ENCODE measurements around the gene TPRX2.
"Not testable (repeated sequence)": the region's sequence is repeated elsewhere in the genome, so short reads cannot be mapped to it uniquely, and the experiment has no call there.

Gene TPRX2, protein sequence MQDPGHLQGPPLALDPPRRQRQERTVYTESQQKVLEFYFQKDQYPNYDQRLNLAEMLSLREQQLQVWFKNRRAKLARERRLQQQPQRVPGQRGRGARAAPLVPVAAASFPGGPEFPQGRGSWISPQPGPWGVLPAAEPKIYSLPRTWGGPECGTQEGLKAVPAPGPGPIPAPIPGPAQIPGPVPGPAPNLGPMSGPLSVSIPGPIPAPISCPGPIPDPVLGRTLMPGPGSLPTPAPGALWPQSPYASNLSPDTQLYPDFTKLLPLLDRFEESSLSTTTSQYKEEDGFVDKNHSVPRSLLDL

GRCh38 chr19:47858646-47859285 is at the start of gene TPRX2:
TSS of gene TPRX2 (plus strand) at chr19:47859235. CDS start at chr19:47859247, 12 bp downstream.
- H3K4me3 ChIP-seq (ENCODE audit: low read depth, low read length); H3K9ac ChIP-seq; H3K27me3 ChIP-seq (ENCODE audit: control insufficient read depth, insufficient read depth, low read length): not testable (repeated sequence)

GRCh38 chr19:47813304-47813994 is 45.6 kb upstream of the TPRX2 start:
- Histone ChIP-seq H3K4me3 (ENCODE audit: low read depth, low read length) (no peak overlapping the region), H3K9me3 (ENCODE audit: control insufficient read depth, low read length) (no peaks in the 10 kb centered on the region), H3K27me3 (ENCODE audit: control insufficient read depth, insufficient read depth, low read length) (no peaks in the 10 kb centered on the region), H3K4me2 (ENCODE audit: low read length) (no peak overlapping the region), H2AFZ (no peak overlapping the region), H3K79me2 (no peaks in the 10 kb centered on the region), H3K4me1 (no peaks in the 10 kb centered on the region), H3K36me3 (ENCODE audit: control insufficient read depth, insufficient read depth, low read length) (no peaks in the 10 kb centered on the region), H3K27ac (no peak overlapping the region), H3K9ac (no peak overlapping the region)
- peak; percentile 28 for TF ChIP-seq CTCF (IDR thresholded peaks at IDR 0.05)

More at GRCh38 chr19:47858646-47859285, at the start of gene TPRX2:
- H2AFZ ChIP-seq; H3K9me3 ChIP-seq (ENCODE audit: control insufficient read depth, low read length); H3K36me3 ChIP-seq (ENCODE audit: control insufficient read depth, insufficient read depth, low read length); H3K4me2 ChIP-seq (ENCODE audit: low read length); H3K27ac ChIP-seq; H3K4me1 ChIP-seq; H3K79me2 ChIP-seq: not testable (repeated sequence)

DNA sequence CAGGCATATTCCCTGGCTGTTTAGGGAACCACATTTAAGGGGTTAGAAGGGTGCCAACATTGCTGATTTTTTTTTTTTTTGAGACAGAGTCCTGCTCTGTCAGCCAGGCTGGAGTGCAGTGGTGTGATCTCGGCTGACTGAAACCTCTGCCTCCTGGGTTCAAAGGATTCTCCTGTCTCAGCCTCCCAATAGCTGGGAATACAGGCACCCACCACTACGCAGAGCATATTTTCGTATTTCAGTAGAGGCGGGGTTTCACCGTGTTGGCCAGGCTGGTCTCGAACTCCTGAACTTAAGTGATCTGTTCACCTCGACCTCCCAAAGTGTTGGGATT is 45.1 kb upstream of the TPRX2 start:
- Histone ChIP-seq H3K9me3 (ENCODE audit: control insufficient read depth, low read length) (no peaks in the 10 kb centered on the region), H2AFZ (no peak overlapping the region), H3K4me1 (no peaks in the 10 kb centered on the region), H3K36me3 (ENCODE audit: control insufficient read depth, insufficient read depth, low read length) (no peaks in the 10 kb centered on the region), H3K27me3 (ENCODE audit: control insufficient read depth, insufficient read depth, low read length) (no peaks in the 10 kb centered on the region), H3K4me3 (ENCODE audit: low read depth, low read length) (no peak overlapping the region), H3K9ac (no peak overlapping the region), H3K79me2 (no peaks in the 10 kb centered on the region), H3K4me2 (ENCODE audit: low read length) (no peak overlapping the region), H3K27ac (no peak overlapping the region)
- TF ChIP-seq CTCF (IDR thresholded peaks at IDR 0.05) = no peak

GRCh38 chr19:47816270-47816669 is 42.8 kb upstream of the TPRX2 start:
- H3K27me3 ChIP-seq (ENCODE audit: control insufficient read depth, insufficient read depth, low read length); H3K9ac ChIP-seq; H3K4me1 ChIP-seq; H3K9me3 ChIP-seq (ENCODE audit: control insufficient read depth, low read length); H3K4me3 ChIP-seq (ENCODE audit: low read depth, low read length); H3K36me3 ChIP-seq (ENCODE audit: control insufficient read depth, insufficient read depth, low read length); H3K79me2 ChIP-seq; H2AFZ ChIP-seq; H3K4me2 ChIP-seq (ENCODE audit: low read length); H3K27ac ChIP-seq: not testable (repeated sequence)

GRCh38 chr19:47818221-47818620 is 40.8 kb upstream of the TPRX2 start:
- not testable (repeated sequence) for H3K9ac ChIP-seq; H3K27me3 ChIP-seq (ENCODE audit: control insufficient read depth, insufficient read depth, low read length); H3K4me2 ChIP-seq (ENCODE audit: low read length); H3K27ac ChIP-seq; H3K79me2 ChIP-seq; H3K4me1 ChIP-seq; H3K4me3 ChIP-seq (ENCODE audit: low read depth, low read length); H3K36me3 ChIP-seq (ENCODE audit: control insufficient read depth, insufficient read depth, low read length); H3K9me3 ChIP-seq (ENCODE audit: control insufficient read depth, low read length); H2AFZ ChIP-seq

GRCh38 chr19:47819858-47820257 is 39.2 kb upstream of the TPRX2 start:
- Histone ChIP-seq H3K79me2 (no peaks in the 10 kb centered on the region), H3K4me3 (ENCODE audit: low read depth, low read length) (no peak overlapping the region), H3K4me1 (no peaks in the 10 kb centered on the region), H3K36me3 (ENCODE audit: control insufficient read depth, insufficient read depth, low read length) (no peaks in the 10 kb centered on the region), H2AFZ (no peak overlapping the region), H3K9ac (no peak overlapping the region), H3K27me3 (ENCODE audit: control insufficient read depth, insufficient read depth, low read length) (no peaks in the 10 kb centered on the region), H3K4me2 (ENCODE audit: low read length) (no peak overlapping the region), H3K9me3 (ENCODE audit: control insufficient read depth, low read length) (no peaks in the 10 kb centered on the region), H3K27ac (no peak overlapping the region)
- TF ChIP-seq CTCF (IDR thresholded peaks at IDR 0.05) = no peak
